A549 (cell line): ENCODE results near the gene CDK14. TPM values are rescaled to one million over a fixed set of nuclear protein-coding genes. Genes with fewer than 3 reads are reported as not detected.

Source experiments
- ATAC-seq, 2 experiments: fragments of 200-7000 bp in 1 of 2; fragments of >200 bp in 1 of 2; cut with Nextera tagmentation in 1 of 2; cut with Tn5 transposase in 1 of 2; 3 replicates each; pipeline versions ENCODE4 v1.8.0 to v1.9.1; 2018 to 2020; ENCODE audit warnings: mild to moderate bottlenecking in 1 of 2, moderate library complexity in 1 of 2
- CTCF ChIA-PET: fragments of 300-600 bp; sonication (Branson Sonifier 250); formaldehyde crosslinking; extraction: SDS; loops from one replicate; lab custom pipeline; 2021; ENCODE audit warnings: antibody characterized with exemption, inconsistent platforms; lab: Yijun Ruan, JAX
- POLR2A ChIA-PET: fragments of 350-600 bp; formaldehyde crosslinking; extraction: SDS; loops from one replicate; lab custom pipeline; 2021; ENCODE audit warnings: antibody characterized with exemption, inconsistent platforms; lab: Yijun Ruan, JAX
- DNase-seq, 2 experiments: peaks; one replicate each; pipeline versions ENCODE4 v3.0.0 to v3.0.0-alpha.2; 2011 to 2016; ENCODE audit warnings: low read depth in 1 of 2, low spot score in 1 of 2
- FAIRE-seq: peaks from 2 replicates; lab custom pipeline; 2011; peaks lifted over from hg19 to GRCh38; lab: Jason Lieb, UNC
- H3K27ac ChIP-seq, 2 experiments: fragments of >200 bp; sonication (Bioruptor Twin); formaldehyde crosslinking; 3 replicates each; pipeline ENCODE4 v1.5.1; 2016 to 2017
- H3K4me1 ChIP-seq: fragments of >200 bp; sonication (Bioruptor Twin); formaldehyde crosslinking; 3 replicates; pipeline ENCODE4 v1.6.1; 2016
- H3K4me2 ChIP-seq: fragments of >200 bp; sonication (Bioruptor Twin); formaldehyde crosslinking; 3 replicates; pipeline ENCODE4 v1.6.1; 2016
- H3K4me3 ChIP-seq: fragments of >200 bp; sonication (Bioruptor Twin); formaldehyde crosslinking; 3 replicates; pipeline ENCODE4 v1.5.1; 2016
- H3K9me3 ChIP-seq: fragments of >200 bp; sonication (Bioruptor Twin); formaldehyde crosslinking; 3 replicates; pipeline ENCODE4 v1.6.1; 2016
- CBX2 ChIP-seq: fragments of 200-600 bp; sonication (generic); IDR thresholded peaks from 2 replicates; pipeline ENCODE4 v1.6.1; 2016; ENCODE audit warnings: low read depth, mild to moderate bottlenecking, borderline replicate concordance
- CBX8 ChIP-seq: fragments of 200-600 bp; sonication (generic); IDR thresholded peaks from 2 replicates; pipeline ENCODE4 v1.6.1; 2016
- EP300 ChIP-seq, 2 experiments: fragments of >200 bp; sonication (Bioruptor Twin); formaldehyde crosslinking; IDR thresholded peaks; 2 replicates in 1 of 2; 3 replicates in 1 of 2; pipeline ENCODE4 v1.6.1; 2016 to 2017
- FOSB ChIP-seq: fragments of 250-450 bp; sonication (Bioruptor Pico); IDR thresholded peaks from 2 replicates; pipeline ENCODE4 v1.5.0; 2020; ENCODE audit warnings: mild to moderate bottlenecking, moderate library complexity
- FOSL2 ChIP-seq, 2 experiments: fragments of 450-650 bp in 1 of 2; fragments of >200 bp in 1 of 2; sonication (Bioruptor Twin) in 1 of 2; formaldehyde crosslinking; IDR thresholded peaks; 2 replicates each; pipeline versions ENCODE4 v1.5.0 to v1.6.1; 2016 to 2020; ENCODE audit warnings: mild to moderate bottlenecking in 1 of 2, moderate library complexity in 1 of 2
- HDAC2 ChIP-seq: fragments of 200-600 bp; sonication (generic); IDR thresholded peaks from 2 replicates; pipeline ENCODE4 v1.6.1; 2016
- HOXA7 ChIP-seq: fragments of 250-450 bp; sonication (Bioruptor Pico); IDR thresholded peaks from 2 replicates; pipeline ENCODE4 v1.5.0; 2020; ENCODE audit warnings: mild to moderate bottlenecking, moderate library complexity
- HOXB13 ChIP-seq: fragments of 250-450 bp; sonication (Bioruptor Pico); IDR thresholded peaks from 2 replicates; pipeline ENCODE4 v1.5.0; 2020; ENCODE audit warnings: low read depth, mild to moderate bottlenecking, moderate library complexity
- JUNB ChIP-seq: fragments of >200 bp; sonication (Bioruptor Twin); formaldehyde crosslinking; IDR thresholded peaks from 2 replicates; pipeline ENCODE4 v1.6.1; 2016
- KDM1A ChIP-seq: fragments of 200-600 bp; sonication (generic); IDR thresholded peaks from 2 replicates; pipeline ENCODE4 v1.6.1; 2016; ENCODE audit warnings: low read depth, mild to moderate bottlenecking
- MAFK ChIP-seq: fragments of 450-650 bp; IDR thresholded peaks from 2 replicates; pipeline ENCODE4 v1.6.1; 2014; ENCODE audit not compliant: partially characterized antibody
- MAZ ChIP-seq: fragments of 150-350 bp; IDR thresholded peaks from 2 replicates; pipeline ENCODE4 v1.6.1; 2014; ENCODE audit warnings: antibody characterized with exemption, low read depth, low read length, borderline replicate concordance
- MYC ChIP-seq: IDR thresholded peaks from 2 replicates; pipeline ENCODE4 v1.6.1; 2012; ENCODE audit warnings: mild to moderate bottlenecking, inconsistent platforms, low read length, improper control_type of control experiment, borderline replicate concordance
- PHF8 ChIP-seq: fragments of 200-600 bp; sonication (generic); IDR thresholded peaks from 2 replicates; pipeline ENCODE4 v1.6.1; 2016; ENCODE audit warnings: low read depth, mild to moderate bottlenecking, antibody characterized with exemption, moderate library complexity, borderline replicate concordance
- POLR2A ChIP-seq: IDR thresholded peaks from 2 replicates; pipeline ENCODE4 v1.6.1; 2012; ENCODE audit warnings: mild to moderate bottlenecking, low read length
- RAD21 ChIP-seq, 2 experiments: fragments of >200 bp in 1 of 2; sonication (Bioruptor Twin) in 1 of 2; formaldehyde crosslinking in 1 of 2; IDR thresholded peaks in 1 of 2; conservative IDR thresholded peaks in 1 of 2; 2 replicates in 1 of 2; 3 replicates in 1 of 2; pipeline ENCODE4 v1.6.1; 2012 to 2018; ENCODE audit warnings: inconsistent platforms in 1 of 2
- RFX5 ChIP-seq: fragments of 450-650 bp; IDR thresholded peaks from 2 replicates; pipeline ENCODE4 v1.7.1; 2014; ENCODE audit warnings: antibody characterized with exemption, mild to moderate bottlenecking, moderate library complexity
- RNF2 ChIP-seq: fragments of 200-600 bp; sonication (generic); IDR thresholded peaks from 2 replicates; pipeline ENCODE4 v1.6.1; 2016; ENCODE audit warnings: low read depth, mild to moderate bottlenecking, antibody characterized with exemption, moderate library complexity, borderline replicate concordance
- TP53 ChIP-seq: fragments of 250-450 bp; sonication (Bioruptor Pico); IDR thresholded peaks from 2 replicates; pipeline ENCODE4 v1.5.0; 2021; ENCODE audit warnings: mild to moderate bottlenecking, moderate library complexity
- WGBS: methylation state at CpG from one replicate; pipeline ENCODE4 v1.1.6; 2017; ENCODE audit errors: missing lambda C conversion rate; 5-methylcytosine and 5-hydroxymethylcytosine counted together
- polyA plus RNA-seq, 4 experiments: library from polyadenylated mRNA; depleted of rRNA in 3 of 4; stranded (reverse); fragments of >200 nt; fragmentation: RNase III in 1 of 4; extraction: RNeasy Plus Mini Kit Qiagen cat#74134 plus additional on column Dnase treatment in 1 of 4; gene quantifications; 2 replicates in 3 of 4; 3 replicates in 1 of 4; pipeline ENCODE4 v1.2.3, GENCODE V29; 2011 to 2017
- TF ChIP-seq, protein P1 (sequence below): IDR thresholded peaks from 2 replicates; pipeline ENCODE4 v1.6.1; 2012

Gene CDK14
- polyA plus RNA-seq, 2 of the 4 experiments (the other 2 are of a cell fraction) = 0.21 to 0.23 TPM

DNA sequence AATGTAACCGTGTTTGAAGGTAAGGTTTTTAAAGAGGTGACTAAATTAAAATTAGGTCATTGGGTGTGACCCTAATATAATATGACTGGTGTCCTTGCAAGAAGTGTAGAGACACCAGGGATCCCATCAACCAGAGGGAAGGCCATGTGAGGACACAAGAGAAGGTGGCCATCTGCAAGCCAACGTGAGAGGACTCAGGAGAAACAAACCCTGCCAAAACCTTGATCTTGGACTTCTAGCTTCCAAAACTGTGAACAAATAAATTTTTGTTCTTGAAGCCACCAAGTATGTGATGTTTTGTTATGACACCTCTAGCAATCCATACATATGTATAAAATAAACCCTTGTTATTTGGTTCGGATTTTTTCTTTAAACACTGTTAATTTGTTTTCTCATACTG lies 144.3 kb downstream of the CDK14 start:
- WGBS = 19% methylated on average over 3 of the region's 3 CpGs
- no peak for DNase-seq
- no peaks in the 10 kb centered on the region for H3K4me1 ChIP-seq
- no peaks in the 10 kb centered on the region for H3K9me3 ChIP-seq
- no peak for FAIRE-seq
- H3K4me2 ChIP-seq = no peak overlapping the region
- H3K4me3 ChIP-seq = no peak overlapping the region
- ChIA-PET CTCF (no interaction called here), POLR2A (no interaction called here)
- TF ChIP-seq HOXA7 (CRISPR knock-in tag) (no peak), TP53 (CRISPR knock-in tag) (no peak)
- TF ChIP-seq, protein P1, sequence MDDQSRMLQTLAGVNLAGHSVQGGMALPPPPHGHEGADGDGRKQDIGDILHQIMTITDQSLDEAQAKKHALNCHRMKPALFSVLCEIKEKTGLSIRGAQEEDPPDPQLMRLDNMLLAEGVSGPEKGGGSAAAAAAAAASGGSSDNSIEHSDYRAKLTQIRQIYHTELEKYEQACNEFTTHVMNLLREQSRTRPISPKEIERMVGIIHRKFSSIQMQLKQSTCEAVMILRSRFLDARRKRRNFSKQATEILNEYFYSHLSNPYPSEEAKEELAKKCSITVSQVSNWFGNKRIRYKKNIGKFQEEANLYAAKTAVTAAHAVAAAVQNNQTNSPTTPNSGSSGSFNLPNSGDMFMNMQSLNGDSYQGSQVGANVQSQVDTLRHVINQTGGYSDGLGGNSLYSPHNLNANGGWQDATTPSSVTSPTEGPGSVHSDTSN = no peak
- H3K27ac ChIP-seq = no peak overlapping the region
- no peak for ATAC-seq

DNA sequence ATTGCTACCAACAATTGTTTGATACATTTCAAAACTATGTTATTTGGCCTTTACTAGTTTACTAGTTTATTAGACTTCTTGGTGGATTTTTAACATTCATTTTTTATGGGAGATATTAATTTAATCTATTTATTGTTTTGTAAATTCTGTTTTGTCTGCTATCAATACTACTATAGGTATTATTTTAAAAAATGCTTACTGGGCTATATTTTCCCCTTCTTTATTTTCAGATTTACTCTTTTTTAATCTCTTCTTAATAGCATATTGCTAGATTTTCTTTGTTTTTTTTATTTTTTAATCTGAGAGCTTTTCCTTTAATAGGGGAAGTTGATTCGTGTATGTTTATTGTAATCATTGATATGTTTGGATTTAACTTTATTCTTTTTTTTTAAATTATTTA lies 147.5 kb downstream of the CDK14 start:
- no peaks in the 10 kb centered on the region for H3K4me1 ChIP-seq
- no peak for TF ChIP-seq MYC
- peak; percentile 47 for TF ChIP-seq MAFK
- TF ChIP-seq, all 56 proteins: peak for 1
- WGBS = 16% methylated on average over 1 of the region's 1 CpG
- no peak overlapping the region for H3K4me3 ChIP-seq
- CTCF ChIA-PET = no interaction called here
- FAIRE-seq (no peak), DNase-seq (no peak), ATAC-seq (no peak)
- POLR2A ChIA-PET = no interaction called here
- no peaks in the 10 kb centered on the region for H3K9me3 ChIP-seq
- H3K4me2 ChIP-seq = no peak overlapping the region
- no peak overlapping the region for H3K27ac ChIP-seq

DNA sequence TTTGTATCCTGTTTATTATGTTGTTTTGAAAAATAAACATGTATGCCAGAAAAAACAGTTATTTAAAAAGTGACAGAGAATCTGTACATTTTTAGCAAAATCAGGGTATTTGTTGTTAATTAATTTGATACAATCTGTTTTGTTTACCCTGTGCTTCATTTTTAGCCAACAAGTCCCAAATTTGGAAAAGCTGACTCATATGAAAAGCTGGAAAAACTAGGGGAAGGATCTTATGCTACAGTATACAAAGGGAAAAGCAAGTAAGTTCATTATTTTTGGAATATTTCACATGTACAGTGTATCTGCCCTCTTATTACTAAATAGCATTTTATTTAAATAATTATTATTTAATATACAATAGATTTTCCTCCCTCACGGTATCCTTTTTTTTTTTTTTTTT lies 151.4 kb downstream of the CDK14 start:
- H3K9me3 ChIP-seq = no peaks in the 10 kb centered on the region
- TF ChIP-seq HOXB13 = no peak
- TF ChIP-seq RFX5 = no peak
- TF ChIP-seq CBX8 = no peak
- TF ChIP-seq, protein P1 = no peak
- TF ChIP-seq POLR2A = no peak
- TF ChIP-seq JUNB = no peak
- TF ChIP-seq KDM1A = no peak
- TF ChIP-seq FOSL2 (IDR thresholded peaks at IDR 0.05) = no peak
- TF ChIP-seq FOSL2 (CRISPR knock-in tag; IDR thresholded peaks at IDR 0.05) = no peak
- no peak for TF ChIP-seq CBX2
- no peak for TF ChIP-seq EP300 (IDR thresholded peaks at IDR 0.05)
- no peak for TF ChIP-seq RAD21 (conservative IDR thresholded peaks at IDR 0.05 in 1 of 2, IDR thresholded peaks at IDR 0.05 in 1 of 2)
- TF ChIP-seq TP53 (CRISPR knock-in tag) = no peak
- TF ChIP-seq MAZ = no peak
- TF ChIP-seq PHF8 = no peak
- no peak for TF ChIP-seq RNF2
- TF ChIP-seq FOSB (CRISPR knock-in tag) = no peak
- WGBS = 3% methylated on average over 1 of the region's 1 CpG
- H3K4me2 ChIP-seq = no peak overlapping the region
- ChIA-PET CTCF (no interaction called here), POLR2A (no interaction called here)
- no peak overlapping the region for H3K27ac ChIP-seq
- H3K4me3 ChIP-seq = no peak overlapping the region
- no peaks in the 10 kb centered on the region for H3K4me1 ChIP-seq
- FAIRE-seq (no peak), DNase-seq (no peak), ATAC-seq (no peak)

DNA sequence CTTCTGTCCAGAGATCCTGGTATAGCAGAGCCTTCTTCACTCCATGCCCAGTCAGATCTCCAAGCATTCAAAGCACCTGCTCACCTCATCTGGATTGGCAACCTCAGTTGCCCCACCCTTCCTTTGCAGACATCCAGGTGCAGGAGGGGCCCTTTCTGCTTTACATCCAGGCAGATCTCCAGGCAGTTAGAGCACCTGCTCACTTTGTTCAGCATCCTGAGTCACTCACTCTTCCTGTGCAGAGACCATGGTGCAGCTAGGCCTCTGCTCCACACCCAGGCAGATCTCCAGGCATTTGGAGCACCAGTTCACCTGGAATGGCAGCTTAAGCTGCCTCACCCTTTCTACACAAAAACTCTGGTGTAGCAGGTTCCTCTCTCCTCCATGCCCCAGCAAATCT lies 153.1 kb downstream of the CDK14 start:
- FAIRE-seq (no peak), ATAC-seq (no peak), DNase-seq (no peak)

More for the DNA sequence above, 153.1 kb downstream of the CDK14 start:
- H3K4me2 ChIP-seq = no peak overlapping the region
- ChIA-PET POLR2A (no interaction called here), CTCF (no interaction called here)
- no peak for TF ChIP-seq HDAC2
- H3K4me1 ChIP-seq = no peaks in the 10 kb centered on the region
- H3K9me3 ChIP-seq = no peaks in the 10 kb centered on the region
- H3K27ac ChIP-seq = no peak overlapping the region
- H3K4me3 ChIP-seq = no peak overlapping the region
